Liver (tissue), 9 donors: ENCODE data around the gene PFN1. TPM values are rescaled to one million over a fixed set of nuclear protein-coding genes. Genes with fewer than 3 reads are reported as not detected.

Source experiments
- DNase-seq: peaks from one replicate; pipeline ENCODE4 v3.0.0-alpha.2; 2017; ENCODE audit warnings: low spot score
- H3K27ac ChIP-seq, 2 donors: one replicate each; pipeline ENCODE4 v1.7.0; 2013; ENCODE audit warnings: inconsistent platforms in 2 of 2, low read length in 2 of 2, control low read depth in 1 of 2, low read depth in 1 of 2, mild to moderate bottlenecking in 1 of 2
- H3K27me3 ChIP-seq, 4 donors: one replicate each; pipeline versions ENCODE4 v1.6.1 to v1.7.0; 2013; ENCODE audit warnings: low read length in 3 of 4, inconsistent platforms in 1 of 4, mild to moderate bottlenecking in 1 of 4, moderate library complexity in 1 of 4; ENCODE audit not compliant: control insufficient read depth in 4 of 4, insufficient read depth in 4 of 4
- H3K36me3 ChIP-seq, 4 donors: one replicate each; pipeline versions ENCODE4 v1.6.1 to v1.7.0; 2013; ENCODE audit warnings: low read length in 3 of 4, mild to moderate bottlenecking in 3 of 4, low read depth in 1 of 4, moderate library complexity in 1 of 4; ENCODE audit not compliant: control insufficient read depth in 4 of 4, insufficient read depth in 3 of 4
- H3K4me1 ChIP-seq, 4 donors: one replicate each; pipeline versions ENCODE4 v1.6.1 to v1.7.0; 2013; ENCODE audit warnings: low read length in 3 of 4, mild to moderate bottlenecking in 3 of 4, moderate library complexity in 1 of 4; ENCODE audit not compliant: control insufficient read depth in 4 of 4, insufficient read depth in 4 of 4
- H3K4me3 ChIP-seq, 3 donors: one replicate each; pipeline versions ENCODE4 v1.6.1 to v1.7.0; 2013; ENCODE audit warnings: low read length in 3 of 3, control low read depth in 1 of 3, low read depth in 1 of 3, mild to moderate bottlenecking in 1 of 3
- H3K9ac ChIP-seq, 2 donors: one replicate each; pipeline ENCODE4 v1.7.0; 2013; ENCODE audit warnings: low read length in 2 of 2, mild to moderate bottlenecking in 2 of 2, moderate library complexity in 2 of 2, control low read depth in 1 of 2, low read depth in 1 of 2
- H3K9me3 ChIP-seq, 4 donors: one replicate each; pipeline versions ENCODE4 v1.6.1 to v1.7.0; 2013; ENCODE audit warnings: low read length in 3 of 4; ENCODE audit not compliant: control insufficient read depth in 4 of 4
- EGR1 ChIP-seq, 2 donors: IDR thresholded peaks; 2 replicates each; pipeline ENCODE4 v1.6.1; 2016 to 2018; ENCODE audit warnings: antibody characterized with exemption in 2 of 2, low read depth in 2 of 2
- FOXA1 ChIP-seq: IDR thresholded peaks from 2 replicates; pipeline ENCODE4 v1.6.1; 2016; ENCODE audit warnings: antibody characterized with exemption
- FOXA2 ChIP-seq: IDR thresholded peaks from 2 replicates; pipeline ENCODE4 v1.6.1; 2016; ENCODE audit warnings: antibody characterized with exemption
- GABPA ChIP-seq, 2 donors: IDR thresholded peaks in 1 of 2; conservative IDR thresholded peaks in 1 of 2; 2 replicates each; pipeline ENCODE4 v1.6.1; 2016; ENCODE audit warnings: antibody characterized with exemption in 2 of 2, mild to moderate bottlenecking in 1 of 2, moderate library complexity in 1 of 2
- HNF4G ChIP-seq: IDR thresholded peaks from 2 replicates; pipeline ENCODE4 v1.6.1; 2016; ENCODE audit warnings: antibody characterized with exemption
- JUND ChIP-seq, 2 donors: IDR thresholded peaks; 2 replicates each; pipeline ENCODE4 v1.6.1; 2016; ENCODE audit warnings: antibody characterized with exemption in 2 of 2
- NR2F2 ChIP-seq: IDR thresholded peaks from 2 replicates; pipeline ENCODE4 v1.6.1; 2016; ENCODE audit warnings: antibody characterized with exemption
- RAD21 ChIP-seq, 2 donors: IDR thresholded peaks; 2 replicates each; pipeline ENCODE4 v1.6.1; 2016; ENCODE audit warnings: antibody characterized with exemption in 2 of 2, mild to moderate bottlenecking in 2 of 2
- RXRA ChIP-seq, 2 donors: IDR thresholded peaks; 2 replicates each; pipeline ENCODE4 v1.6.1; 2017 to 2018; ENCODE audit warnings: antibody characterized with exemption in 2 of 2, mild to moderate bottlenecking in 1 of 2
- SP1 ChIP-seq: IDR thresholded peaks from 2 replicates; pipeline ENCODE4 v1.6.1; 2018; ENCODE audit warnings: antibody characterized with exemption, mild to moderate bottlenecking
- TAF1 ChIP-seq: conservative IDR thresholded peaks from 2 replicates; pipeline ENCODE4 v1.6.1; 2016; ENCODE audit warnings: antibody characterized with exemption, mild to moderate bottlenecking
- YY1 ChIP-seq: IDR thresholded peaks from 2 replicates; pipeline ENCODE4 v1.6.1; 2016; ENCODE audit warnings: antibody characterized with exemption, mild to moderate bottlenecking
- WGBS: extraction: QIAGEN DNeasy Blood & Tissue Kit; methylation state at CpG from one replicate; pipeline ENCODE4 v1.1.7; 2013; 5-methylcytosine and 5-hydroxymethylcytosine counted together
- polyA plus RNA-seq, 2 donors: library from polyadenylated mRNA; stranded (reverse) in 1 of 2; unstranded in 1 of 2; fragments of 200-250 nt in 1 of 2; fragments of >200 nt in 1 of 2; fragmentation: Nextera tagmentation in 1 of 2; extraction: Ambion mirVana in 1 of 2; gene quantifications; one replicate each; pipeline versions ENCODE4 v1.2.1 to v1.2.3, GENCODE V29; 2013 to 2015
- total RNA-seq, 2 donors: library from RNA; depleted of rRNA; stranded (reverse); fragments of >200 nt; gene quantifications; one replicate each; pipeline ENCODE4 v1.2.3, GENCODE V29; 2014
- TF ChIP-seq, protein P1 (sequence below): IDR thresholded peaks from 2 replicates; pipeline ENCODE4 v1.6.1; 2016; ENCODE audit warnings: antibody characterized with exemption, mild to moderate bottlenecking
- TF ChIP-seq, protein P2 (sequence below): IDR thresholded peaks from 2 replicates; pipeline ENCODE4 v1.6.1; 2016; ENCODE audit warnings: antibody characterized with exemption
- TF ChIP-seq, protein P3 (sequence below): fragments of 150-350 bp; IDR thresholded peaks from 2 replicates; pipeline ENCODE4 v1.5.1; 2017; ENCODE audit warnings: improper control_type of control experiment, low read depth, low read length; ENCODE audit not compliant: missing input control
- TF ChIP-seq, protein P4 (sequence below): IDR thresholded peaks from 2 replicates; pipeline ENCODE4 v1.6.1; 2016; ENCODE audit warnings: antibody characterized with exemption
- donor health status: healthy.
- donor health status: healthy.
- donor health status: healthy.
- donor health status: healthy.
- donor health status: healthy.

PFN1 gene
- total and polyA plus RNA-seq, 4 donors = 150 to 672 (median 580) TPM

DNA sequence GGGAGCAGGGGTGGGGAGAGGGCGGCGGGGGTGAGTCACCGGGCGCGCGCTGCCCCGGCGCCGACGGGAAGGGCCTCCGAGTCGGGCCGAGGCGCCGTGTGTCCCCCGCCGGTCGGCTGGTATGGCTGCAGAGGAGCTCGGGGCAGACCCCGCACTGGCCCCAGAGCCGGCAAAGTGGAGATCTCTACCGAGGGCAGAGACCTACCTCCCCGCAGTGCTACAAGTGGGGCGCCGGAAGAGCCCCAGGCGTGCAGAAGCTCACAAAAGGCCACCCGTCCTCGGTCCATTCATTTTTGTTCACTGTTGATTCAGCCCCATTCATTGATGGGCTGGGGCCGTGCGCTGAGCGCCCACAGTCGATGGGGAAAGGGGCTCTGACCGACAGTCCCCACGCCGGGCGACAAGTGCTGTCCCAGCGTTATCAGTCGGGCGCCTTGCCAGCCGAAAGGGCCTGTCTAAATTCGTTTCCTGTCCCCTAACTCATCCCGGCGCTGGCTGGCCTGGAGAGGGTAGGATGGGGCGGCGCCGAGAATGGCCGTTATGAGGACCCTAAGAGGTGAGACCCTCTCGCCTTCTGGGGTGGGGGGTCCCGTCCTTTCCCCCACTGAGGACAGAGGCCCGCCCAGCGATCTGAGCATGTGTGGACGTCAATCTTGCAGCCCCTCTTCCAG, 1.9 kb upstream of the PFN1 start:
- Histone ChIP-seq H3K9me3 (no peaks in the 10 kb centered on the region), H3K4me1 (peaks cover 9 to 55% (median 42%) of the 10 kb centered on the region in 4 donors), H3K9ac (peak overlapping the region; percentile 66 to 69), H3K27me3 (no peaks in the 10 kb centered on the region), H3K27ac (peak overlapping the region; percentile 95 to 96), H3K4me3 (peak overlapping the region; percentile 53 to 91 (median 56)), H3K36me3 (peaks cover 3 to 5% (median 4%) of the 10 kb centered on the region in 4 donors)
- DNase-seq = peak; percentile 74
- 2% methylated on average over 52 of the region's 52 CpGs for WGBS
- no peak for TF ChIP-seq SP1
- peak; percentile 2 for TF ChIP-seq YY1
- no peak for TF ChIP-seq RXRA (IDR thresholded peaks at IDR 0.05)
- TF ChIP-seq FOXA1 = no peak
- no peak for TF ChIP-seq HNF4G
- TF ChIP-seq NR2F2 = no peak
- TF ChIP-seq RAD21 (IDR thresholded peaks at IDR 0.05) = no peak
- TF ChIP-seq EGR1 (IDR thresholded peaks at IDR 0.05; ENCODE audit: low read depth in 2 of 2) = no peak
- TF ChIP-seq, protein P1, sequence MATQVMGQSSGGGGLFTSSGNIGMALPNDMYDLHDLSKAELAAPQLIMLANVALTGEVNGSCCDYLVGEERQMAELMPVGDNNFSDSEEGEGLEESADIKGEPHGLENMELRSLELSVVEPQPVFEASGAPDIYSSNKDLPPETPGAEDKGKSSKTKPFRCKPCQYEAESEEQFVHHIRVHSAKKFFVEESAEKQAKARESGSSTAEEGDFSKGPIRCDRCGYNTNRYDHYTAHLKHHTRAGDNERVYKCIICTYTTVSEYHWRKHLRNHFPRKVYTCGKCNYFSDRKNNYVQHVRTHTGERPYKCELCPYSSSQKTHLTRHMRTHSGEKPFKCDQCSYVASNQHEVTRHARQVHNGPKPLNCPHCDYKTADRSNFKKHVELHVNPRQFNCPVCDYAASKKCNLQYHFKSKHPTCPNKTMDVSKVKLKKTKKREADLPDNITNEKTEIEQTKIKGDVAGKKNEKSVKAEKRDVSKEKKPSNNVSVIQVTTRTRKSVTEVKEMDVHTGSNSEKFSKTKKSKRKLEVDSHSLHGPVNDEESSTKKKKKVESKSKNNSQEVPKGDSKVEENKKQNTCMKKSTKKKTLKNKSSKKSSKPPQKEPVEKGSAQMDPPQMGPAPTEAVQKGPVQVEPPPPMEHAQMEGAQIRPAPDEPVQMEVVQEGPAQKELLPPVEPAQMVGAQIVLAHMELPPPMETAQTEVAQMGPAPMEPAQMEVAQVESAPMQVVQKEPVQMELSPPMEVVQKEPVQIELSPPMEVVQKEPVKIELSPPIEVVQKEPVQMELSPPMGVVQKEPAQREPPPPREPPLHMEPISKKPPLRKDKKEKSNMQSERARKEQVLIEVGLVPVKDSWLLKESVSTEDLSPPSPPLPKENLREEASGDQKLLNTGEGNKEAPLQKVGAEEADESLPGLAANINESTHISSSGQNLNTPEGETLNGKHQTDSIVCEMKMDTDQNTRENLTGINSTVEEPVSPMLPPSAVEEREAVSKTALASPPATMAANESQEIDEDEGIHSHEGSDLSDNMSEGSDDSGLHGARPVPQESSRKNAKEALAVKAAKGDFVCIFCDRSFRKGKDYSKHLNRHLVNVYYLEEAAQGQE = no peak
- TF ChIP-seq TAF1 = no peak
- TF ChIP-seq, protein P2, sequence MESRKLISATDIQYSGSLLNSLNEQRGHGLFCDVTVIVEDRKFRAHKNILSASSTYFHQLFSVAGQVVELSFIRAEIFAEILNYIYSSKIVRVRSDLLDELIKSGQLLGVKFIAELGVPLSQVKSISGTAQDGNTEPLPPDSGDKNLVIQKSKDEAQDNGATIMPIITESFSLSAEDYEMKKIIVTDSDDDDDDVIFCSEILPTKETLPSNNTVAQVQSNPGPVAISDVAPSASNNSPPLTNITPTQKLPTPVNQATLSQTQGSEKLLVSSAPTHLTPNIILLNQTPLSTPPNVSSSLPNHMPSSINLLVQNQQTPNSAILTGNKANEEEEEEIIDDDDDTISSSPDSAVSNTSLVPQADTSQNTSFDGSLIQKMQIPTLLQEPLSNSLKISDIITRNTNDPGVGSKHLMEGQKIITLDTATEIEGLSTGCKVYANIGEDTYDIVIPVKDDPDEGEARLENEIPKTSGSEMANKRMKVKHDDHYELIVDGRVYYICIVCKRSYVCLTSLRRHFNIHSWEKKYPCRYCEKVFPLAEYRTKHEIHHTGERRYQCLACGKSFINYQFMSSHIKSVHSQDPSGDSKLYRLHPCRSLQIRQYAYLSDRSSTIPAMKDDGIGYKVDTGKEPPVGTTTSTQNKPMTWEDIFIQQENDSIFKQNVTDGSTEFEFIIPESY = no peak
- TF ChIP-seq JUND (IDR thresholded peaks at IDR 0.05) = no peak
- no peak for TF ChIP-seq FOXA2
- TF ChIP-seq, protein P3, sequence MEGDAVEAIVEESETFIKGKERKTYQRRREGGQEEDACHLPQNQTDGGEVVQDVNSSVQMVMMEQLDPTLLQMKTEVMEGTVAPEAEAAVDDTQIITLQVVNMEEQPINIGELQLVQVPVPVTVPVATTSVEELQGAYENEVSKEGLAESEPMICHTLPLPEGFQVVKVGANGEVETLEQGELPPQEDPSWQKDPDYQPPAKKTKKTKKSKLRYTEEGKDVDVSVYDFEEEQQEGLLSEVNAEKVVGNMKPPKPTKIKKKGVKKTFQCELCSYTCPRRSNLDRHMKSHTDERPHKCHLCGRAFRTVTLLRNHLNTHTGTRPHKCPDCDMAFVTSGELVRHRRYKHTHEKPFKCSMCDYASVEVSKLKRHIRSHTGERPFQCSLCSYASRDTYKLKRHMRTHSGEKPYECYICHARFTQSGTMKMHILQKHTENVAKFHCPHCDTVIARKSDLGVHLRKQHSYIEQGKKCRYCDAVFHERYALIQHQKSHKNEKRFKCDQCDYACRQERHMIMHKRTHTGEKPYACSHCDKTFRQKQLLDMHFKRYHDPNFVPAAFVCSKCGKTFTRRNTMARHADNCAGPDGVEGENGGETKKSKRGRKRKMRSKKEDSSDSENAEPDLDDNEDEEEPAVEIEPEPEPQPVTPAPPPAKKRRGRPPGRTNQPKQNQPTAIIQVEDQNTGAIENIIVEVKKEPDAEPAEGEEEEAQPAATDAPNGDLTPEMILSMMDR = no peak
- peak in 1 of 2 donors; percentile 7 for TF ChIP-seq GABPA (IDR thresholded peaks at IDR 0.05 in 1 of 2, conservative IDR thresholded peaks at IDR 0.05 in 1 of 2)
- TF ChIP-seq, protein P4, sequence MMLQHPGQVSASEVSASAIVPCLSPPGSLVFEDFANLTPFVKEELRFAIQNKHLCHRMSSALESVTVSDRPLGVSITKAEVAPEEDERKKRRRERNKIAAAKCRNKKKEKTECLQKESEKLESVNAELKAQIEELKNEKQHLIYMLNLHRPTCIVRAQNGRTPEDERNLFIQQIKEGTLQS = no peak
